Endothelial cell of umbilical vein (primary cell): ENCODE data around the gene TTF2. TPM values are rescaled to one million over a fixed set of nuclear protein-coding genes. Genes with fewer than 3 reads are reported as not detected.
A peak's percentile ranks its signal among the peaks of the same experiment; 100 is the strongest.

Experiments used
- BruUV-seq: library from RNA; stranded (reverse); fragments of 400-500 nt; replicated peaks from 2 replicates; lab custom pipeline; 2021; lab: Mats Ljungman, UMichigan
- CTCF ChIA-PET: fragments of 300-600, 350-600 bp; sonication (Branson Sonifier 250); formaldehyde crosslinking; loops from one replicate; lab custom pipeline; 2021; ENCODE audit warnings: antibody characterized with exemption, inconsistent platforms; lab: Charles Lee
- POLR2A ChIA-PET: fragments of 300-600, 350-600 bp; sonication (Branson Sonifier 250); formaldehyde crosslinking; loops from one replicate; lab custom pipeline; 2021; ENCODE audit warnings: antibody characterized with exemption, inconsistent platforms; lab: Charles Lee
- DNase-seq: peaks from one replicate; pipeline ENCODE4 v3.0.0-alpha.2; 2011; ENCODE audit warnings: low read depth, low spot score
- FAIRE-seq: peaks from 2 replicates; lab custom pipeline; 2011; peaks lifted over from hg19 to GRCh38; lab: Jason Lieb, UNC
- H2AFZ ChIP-seq: 2 replicates; pipeline ENCODE4 v1.6.0; 2012; ENCODE audit warnings: low read depth, low read length, control low read depth, inconsistent platforms
- H3K27ac ChIP-seq: 2 replicates; pipeline ENCODE4 v1.5.1; 2011; ENCODE audit warnings: low read depth, mild to moderate bottlenecking, control low read depth, low read length, moderate library complexity; ENCODE audit not compliant: insufficient read depth
- H3K27me3 ChIP-seq, 2 experiments: 2 replicates each; pipeline versions ENCODE4 v1.6.0 to v1.6.1; 2011; ENCODE audit warnings: low read length in 2 of 2, mixed read lengths in 1 of 2; ENCODE audit not compliant: control insufficient read depth in 2 of 2, insufficient read depth in 2 of 2
- H3K36me3 ChIP-seq, 2 experiments: 2 replicates in 1 of 2; 3 replicates in 1 of 2; pipeline ENCODE4 v1.5.1; 2011; ENCODE audit warnings: low read length in 2 of 2, mild to moderate bottlenecking in 1 of 2, moderate library complexity in 1 of 2; ENCODE audit not compliant: control insufficient read depth in 2 of 2, insufficient read depth in 2 of 2; ENCODE audit errors: extremely low read depth in 1 of 2
- H3K4me1 ChIP-seq: 3 replicates; pipeline ENCODE4 v1.5.1; 2011; ENCODE audit warnings: mild to moderate bottlenecking, low read length; ENCODE audit not compliant: control insufficient read depth, insufficient read depth; ENCODE audit errors: extremely low read depth
- H3K4me2 ChIP-seq: 2 replicates; pipeline ENCODE4 v1.6.1; 2011; ENCODE audit warnings: low read length, control low read depth, mixed read lengths; ENCODE audit not compliant: insufficient read depth
- H3K4me3 ChIP-seq, 3 experiments: fragments of 200-600 bp in 1 of 3; sonication (generic), shearing (Covaris generic) in 1 of 3; replicated peaks in 1 of 3; 2 replicates each; pipeline ENCODE4 v1.5.1; 2011 to 2016; ENCODE audit warnings: control low read depth in 3 of 3, low read length in 3 of 3, mild to moderate bottlenecking in 2 of 3, inconsistent platforms in 1 of 3, low read depth in 1 of 3, moderate library complexity in 1 of 3; ENCODE audit not compliant: insufficient read depth in 1 of 3
- H3K79me2 ChIP-seq: 2 replicates; pipeline ENCODE4 v1.6.0; 2012; ENCODE audit warnings: low read length, inconsistent platforms; ENCODE audit not compliant: control insufficient read depth, insufficient read depth
- H3K9ac ChIP-seq: replicated peaks from 2 replicates; pipeline ENCODE3; 2011; ENCODE audit warnings: low read length, control low read depth; ENCODE audit not compliant: insufficient read depth; ENCODE audit errors: extremely low read depth
- H3K9me1 ChIP-seq: replicated peaks from 3 replicates; pipeline ENCODE4 v1.6.0; 2011; ENCODE audit warnings: mild to moderate bottlenecking, low read length; ENCODE audit not compliant: control insufficient read depth, insufficient read depth; ENCODE audit errors: extremely low read depth
- H3K9me3 ChIP-seq: replicated peaks from 2 replicates; pipeline ENCODE4 v1.5.1; 2012; ENCODE audit warnings: low read length, inconsistent platforms; ENCODE audit not compliant: control insufficient read depth, insufficient read depth
- H4K20me1 ChIP-seq: replicated peaks from 2 replicates; pipeline ENCODE3; 2011; ENCODE audit warnings: mild to moderate bottlenecking, low read length; ENCODE audit not compliant: control insufficient read depth, insufficient read depth; ENCODE audit errors: extremely low read depth
- EZH2 ChIP-seq: IDR thresholded peaks from 2 replicates; pipeline ENCODE4 v1.6.1; 2012; ENCODE audit warnings: borderline replicate concordance, low read depth, mild to moderate bottlenecking, moderate library complexity, low read length, inconsistent platforms; ENCODE audit not compliant: severe bottlenecking
- FOS ChIP-seq: IDR thresholded peaks from 2 replicates; pipeline ENCODE4 v1.6.1; 2011; ENCODE audit warnings: mild to moderate bottlenecking, low read length, moderate library complexity, borderline replicate concordance; ENCODE audit not compliant: insufficient read depth
- GATA2 ChIP-seq: IDR thresholded peaks from 2 replicates; pipeline ENCODE4 v1.7.0; 2011; ENCODE audit warnings: low read depth, mild to moderate bottlenecking, moderate library complexity, mixed read lengths, low read length; ENCODE audit not compliant: insufficient read length, insufficient read depth
- JUN ChIP-seq: IDR thresholded peaks from 2 replicates; pipeline ENCODE4 v1.6.1; 2011; ENCODE audit warnings: borderline replicate concordance, low read depth; ENCODE audit not compliant: insufficient read length, insufficient read depth
- MYC ChIP-seq: IDR thresholded peaks from one replicate; pipeline ENCODE4 v1.6.1; 2011; ENCODE audit warnings: mild to moderate bottlenecking, low read depth, low read length
- POLR2A ChIP-seq: IDR thresholded peaks from 2 replicates; pipeline ENCODE4 v1.6.1; 2012; ENCODE audit warnings: low read depth, mild to moderate bottlenecking, control low read depth, low read length
- POLR2AphosphoS5 ChIP-seq: IDR thresholded peaks from 2 replicates; pipeline ENCODE4 v1.6.1; 2012; ENCODE audit warnings: low read depth, mild to moderate bottlenecking, control low read depth, low read length, moderate library complexity; ENCODE audit not compliant: insufficient read depth
- dilution Hi-C: fragments of 300-500 bp; cut with MboI; formaldehyde crosslinking; loops from one replicate; pipeline ENCODE4 v1.15.0; 2019; ENCODE audit warnings: low sequenced_read_pairs; ENCODE audit not compliant: extremely low pct_ligation_motif_present
- intact Hi-C: fragments of 100-400 bp; cut with micrococcal nuclease; formaldehyde crosslinking; loops from one replicate; pipeline ENCODE4 v1.10.0; 2022
- polyA plus RNA-seq, 4 experiments: library from polyadenylated mRNA; depleted of rRNA in 3 of 4; stranded (reverse) in 3 of 4; unstranded in 1 of 4; fragments of >200 nt; gene quantifications; 2 replicates each; pipeline versions ENCODE4 v1.2.1 to v1.2.3, GENCODE V29; 2011 to 2012; ENCODE audit warnings: missing spikeins in 1 of 4
- total RNA-seq: library from RNA; stranded (reverse); gene quantifications from 2 replicates; pipeline ENCODE4 v1.2.3, GENCODE V29; 2021
- TF ChIP-seq, protein P1 (sequence below): IDR thresholded peaks from 2 replicates; pipeline ENCODE4 v1.6.1; 2011; ENCODE audit not compliant: insufficient read depth, insufficient read length
- TF ChIP-seq, protein P2 (sequence below), 2 donors: IDR thresholded peaks; 1 replicate in 1 of 2; 2 replicates in 1 of 2; pipeline ENCODE4 v1.5.1; 2011; ENCODE audit warnings: low read length in 2 of 2, mild to moderate bottlenecking in 2 of 2, moderate library complexity in 2 of 2, control low read depth in 1 of 2, inconsistent platforms in 1 of 2, low read depth in 1 of 2; ENCODE audit not compliant: insufficient read depth in 1 of 2; ENCODE audit errors: extremely low read depth in 1 of 2

Gene TTF2
- total and polyA plus RNA-seq, 2 donors (not counting 3 experiments of a cell fraction or from before 2014, with no cell fraction given): 8.8 to 44.4 TPM

GRCh38 chr1:117051224-117052064 lies 8.7 kb upstream of the TTF2 start:
- Histone ChIP-seq H3K4me3 (no peak overlapping the region), H3K36me3 (no peaks in the 10 kb centered on the region), H3K27ac (peak overlapping the region; percentile 16), H2AFZ (peak overlapping the region; percentile 88), H3K9me3 (no peaks in the 10 kb centered on the region), H3K4me1 (peaks cover 6% of the 10 kb centered on the region), H4K20me1 (no peaks in the 10 kb centered on the region), H3K79me2 (no peaks in the 10 kb centered on the region), H3K27me3 (no peaks in the 10 kb centered on the region), H3K9me1 (no peaks in the 10 kb centered on the region), H3K4me2 (peak overlapping the region; percentile 37), H3K9ac (peak overlapping the region; percentile 39)
- FAIRE-seq (peak; percentile 55), DNase-seq (peak; percentile 32)
- intact Hi-C loops (loop anchor here (1.0 kb wide), 1 partner anchor 25 kb away; no protein-coding TSS in a partner anchor), dilution Hi-C loops (no loop called here)
- no TSS peak for BruUV-seq
- POLR2A ChIA-PET: no interaction called here
- TF ChIP-seq EZH2: no peak
- no peak for TF ChIP-seq POLR2A
- TF ChIP-seq MYC: no peak
- TF ChIP-seq, protein P1, sequence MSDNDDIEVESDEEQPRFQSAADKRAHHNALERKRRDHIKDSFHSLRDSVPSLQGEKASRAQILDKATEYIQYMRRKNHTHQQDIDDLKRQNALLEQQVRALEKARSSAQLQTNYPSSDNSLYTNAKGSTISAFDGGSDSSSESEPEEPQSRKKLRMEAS: no peak
- TF ChIP-seq GATA2: no peak
- no peak for TF ChIP-seq JUN
- TF ChIP-seq FOS: no peak
- TF ChIP-seq POLR2AphosphoS5: no peak
- TF ChIP-seq, protein P2, sequence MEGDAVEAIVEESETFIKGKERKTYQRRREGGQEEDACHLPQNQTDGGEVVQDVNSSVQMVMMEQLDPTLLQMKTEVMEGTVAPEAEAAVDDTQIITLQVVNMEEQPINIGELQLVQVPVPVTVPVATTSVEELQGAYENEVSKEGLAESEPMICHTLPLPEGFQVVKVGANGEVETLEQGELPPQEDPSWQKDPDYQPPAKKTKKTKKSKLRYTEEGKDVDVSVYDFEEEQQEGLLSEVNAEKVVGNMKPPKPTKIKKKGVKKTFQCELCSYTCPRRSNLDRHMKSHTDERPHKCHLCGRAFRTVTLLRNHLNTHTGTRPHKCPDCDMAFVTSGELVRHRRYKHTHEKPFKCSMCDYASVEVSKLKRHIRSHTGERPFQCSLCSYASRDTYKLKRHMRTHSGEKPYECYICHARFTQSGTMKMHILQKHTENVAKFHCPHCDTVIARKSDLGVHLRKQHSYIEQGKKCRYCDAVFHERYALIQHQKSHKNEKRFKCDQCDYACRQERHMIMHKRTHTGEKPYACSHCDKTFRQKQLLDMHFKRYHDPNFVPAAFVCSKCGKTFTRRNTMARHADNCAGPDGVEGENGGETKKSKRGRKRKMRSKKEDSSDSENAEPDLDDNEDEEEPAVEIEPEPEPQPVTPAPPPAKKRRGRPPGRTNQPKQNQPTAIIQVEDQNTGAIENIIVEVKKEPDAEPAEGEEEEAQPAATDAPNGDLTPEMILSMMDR (IDR thresholded peaks at IDR 0.05; ENCODE audit: extremely low read depth in 1 of 2, insufficient read depth in 1 of 2, low read depth in 1 of 2, low read length in 2 of 2): no peak
- CTCF ChIA-PET: interaction anchor here (0.7 to 2.5 kb wide), 4 partner anchors 9 to 477 kb away, joined by 3 to 14 read pairs (median 6); partner anchors contain the start of gene TTF2
